HL-60/S4 (cell line): ENCODE measurements around the gene EXOC6.

Experiments
- in situ Hi-C: fragments of 300-500 bp; cut with MboI; formaldehyde crosslinking; loops from 2 replicates; pipeline ENCODE4 v1.14.3; 2022; ENCODE audit warnings: low sequenced_read_pairs

The EXOC6 gene, protein sequence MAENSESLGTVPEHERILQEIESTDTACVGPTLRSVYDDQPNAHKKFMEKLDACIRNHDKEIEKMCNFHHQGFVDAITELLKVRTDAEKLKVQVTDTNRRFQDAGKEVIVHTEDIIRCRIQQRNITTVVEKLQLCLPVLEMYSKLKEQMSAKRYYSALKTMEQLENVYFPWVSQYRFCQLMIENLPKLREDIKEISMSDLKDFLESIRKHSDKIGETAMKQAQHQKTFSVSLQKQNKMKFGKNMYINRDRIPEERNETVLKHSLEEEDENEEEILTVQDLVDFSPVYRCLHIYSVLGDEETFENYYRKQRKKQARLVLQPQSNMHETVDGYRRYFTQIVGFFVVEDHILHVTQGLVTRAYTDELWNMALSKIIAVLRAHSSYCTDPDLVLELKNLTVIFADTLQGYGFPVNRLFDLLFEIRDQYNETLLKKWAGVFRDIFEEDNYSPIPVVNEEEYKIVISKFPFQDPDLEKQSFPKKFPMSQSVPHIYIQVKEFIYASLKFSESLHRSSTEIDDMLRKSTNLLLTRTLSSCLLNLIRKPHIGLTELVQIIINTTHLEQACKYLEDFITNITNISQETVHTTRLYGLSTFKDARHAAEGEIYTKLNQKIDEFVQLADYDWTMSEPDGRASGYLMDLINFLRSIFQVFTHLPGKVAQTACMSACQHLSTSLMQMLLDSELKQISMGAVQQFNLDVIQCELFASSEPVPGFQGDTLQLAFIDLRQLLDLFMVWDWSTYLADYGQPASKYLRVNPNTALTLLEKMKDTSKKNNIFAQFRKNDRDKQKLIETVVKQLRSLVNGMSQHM

DNA sequence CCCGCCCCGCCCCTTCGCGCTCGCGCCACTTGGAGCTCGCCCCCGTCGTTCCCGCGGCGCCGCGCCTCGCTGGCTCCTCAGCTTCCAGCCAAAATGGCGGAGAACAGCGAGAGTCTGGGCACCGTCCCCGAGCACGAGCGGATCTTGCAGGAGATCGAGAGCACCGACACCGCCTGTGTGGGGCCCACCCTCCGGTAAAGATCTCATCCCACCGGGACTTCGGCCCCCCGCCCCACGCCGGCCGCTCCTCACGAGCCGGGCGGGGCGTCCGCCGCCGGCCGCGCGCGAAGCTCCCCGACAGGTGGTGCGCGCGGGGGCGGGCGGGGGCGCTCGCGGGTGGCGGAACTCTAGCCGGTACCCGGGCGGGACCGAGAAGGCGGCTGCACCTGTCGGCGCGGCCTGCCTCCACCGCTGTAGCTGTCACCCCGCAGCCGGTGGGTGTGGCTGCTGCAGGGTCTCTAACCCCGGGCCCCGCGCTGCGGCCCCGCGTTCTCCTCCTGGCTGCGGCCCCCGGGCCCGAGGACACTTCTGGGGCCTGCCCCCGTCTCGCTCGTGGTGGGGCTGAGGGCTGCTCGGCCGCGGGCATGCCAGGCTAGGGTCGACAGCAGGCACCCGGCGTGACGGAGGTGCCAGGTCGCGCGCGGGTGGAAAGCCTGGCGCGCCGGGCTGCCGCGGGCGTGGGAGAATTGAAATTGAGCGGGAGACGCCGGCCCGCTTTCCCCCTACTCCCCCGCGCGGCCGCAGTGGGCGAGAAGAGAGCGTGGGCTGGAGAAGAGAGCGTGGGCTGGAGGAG is at the start of gene EXOC6:
Gene EXOC6, plus strand, starts transcription at position 80 of the 793 bp plus-strand sequence. Its CDS starts 14 bp downstream, at position 94.
- in situ Hi-C loops, result no loop called here

DNA sequence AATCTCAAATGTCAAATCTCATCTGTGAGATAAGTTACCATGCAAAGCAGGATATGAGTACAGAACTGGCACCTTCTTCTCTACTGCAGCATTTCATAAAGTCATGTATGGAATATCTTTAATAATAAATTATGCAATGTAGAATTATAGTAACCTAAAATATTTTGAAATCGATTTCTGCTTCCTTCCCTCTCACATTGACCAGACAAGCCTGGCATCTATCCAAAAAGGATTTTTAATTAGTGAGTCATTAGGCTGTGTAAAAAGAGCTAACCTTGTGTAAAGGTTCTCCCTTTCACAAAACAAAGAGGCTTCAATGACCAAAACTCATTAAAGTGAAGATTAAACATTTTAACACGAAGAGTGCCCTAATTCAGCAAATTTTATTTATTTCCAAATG is 48.8 kb upstream of the EXOC6 start:
- in situ Hi-C loops, result no loop called here

DNA sequence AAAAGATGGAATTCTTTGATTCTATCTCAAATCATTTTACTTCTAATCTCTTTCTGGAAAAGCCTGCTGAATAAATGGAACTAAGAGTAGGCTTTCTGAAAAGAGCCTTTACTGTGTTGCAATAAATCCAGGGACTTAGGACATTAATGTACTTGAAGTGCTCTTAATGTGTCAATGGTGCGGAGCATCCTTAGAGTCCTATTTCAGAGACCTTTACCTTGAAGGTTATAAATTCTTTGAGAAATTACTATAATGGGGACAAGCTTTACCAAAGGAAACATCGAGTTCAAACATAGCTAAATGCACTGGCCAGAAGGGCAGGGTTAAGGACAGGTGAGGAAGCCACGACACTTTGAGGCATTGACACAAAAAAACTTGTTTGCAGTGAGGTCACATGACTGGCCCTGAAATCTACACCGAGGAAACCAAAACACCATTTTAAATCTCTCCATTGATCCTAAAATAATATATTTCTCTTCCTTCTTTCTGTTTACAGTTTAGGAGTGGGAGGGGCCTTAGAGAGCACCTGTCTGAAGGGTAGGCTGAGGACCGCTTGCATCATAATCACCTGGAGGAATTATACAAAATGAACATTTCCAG is 48.1 kb upstream of the EXOC6 start:
- in situ Hi-C loops, result no loop called here

DNA sequence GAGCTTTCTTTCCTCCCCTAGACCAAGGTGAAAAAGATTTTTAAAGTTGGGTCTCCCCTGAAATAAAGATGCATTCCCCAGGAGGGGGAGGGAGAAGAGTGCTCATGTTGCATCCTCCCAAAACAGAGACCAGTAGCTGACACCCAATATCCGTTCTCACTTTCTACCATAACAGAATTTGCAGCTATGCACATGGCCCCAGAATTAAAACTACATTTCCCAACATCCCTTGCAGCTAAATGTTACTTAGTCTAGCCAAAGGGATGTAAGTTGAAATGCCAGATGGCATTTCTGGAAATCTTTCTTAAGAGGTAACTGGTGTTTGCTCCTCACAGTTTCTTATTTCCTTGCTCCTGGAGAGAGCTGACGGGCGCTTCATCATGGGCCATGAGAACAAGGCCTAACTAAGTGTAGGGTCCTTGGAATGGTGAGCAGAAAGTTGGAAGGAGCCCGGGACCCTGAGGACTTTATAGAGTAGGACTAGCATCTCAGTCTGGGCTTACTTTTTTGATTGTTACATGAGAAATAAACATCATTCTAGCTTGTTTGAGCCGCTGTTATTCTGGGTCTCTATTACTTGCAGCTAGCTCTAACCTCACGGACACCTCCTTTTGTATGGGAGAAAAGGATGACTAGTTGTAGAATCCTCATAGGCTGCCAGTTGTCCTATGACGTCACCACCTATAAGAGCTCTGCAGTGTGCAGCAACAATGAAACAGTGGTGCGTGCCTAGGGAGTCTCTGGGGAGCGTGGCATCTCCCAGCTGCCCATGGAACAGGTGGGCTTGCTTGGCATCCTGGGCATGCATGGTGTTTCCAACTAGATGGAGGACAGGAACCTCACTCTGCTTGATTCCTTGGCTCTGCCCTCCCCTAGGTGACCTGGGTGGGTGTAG is 46.1 kb upstream of the EXOC6 start:
- in situ Hi-C loops, result no loop called here

DNA sequence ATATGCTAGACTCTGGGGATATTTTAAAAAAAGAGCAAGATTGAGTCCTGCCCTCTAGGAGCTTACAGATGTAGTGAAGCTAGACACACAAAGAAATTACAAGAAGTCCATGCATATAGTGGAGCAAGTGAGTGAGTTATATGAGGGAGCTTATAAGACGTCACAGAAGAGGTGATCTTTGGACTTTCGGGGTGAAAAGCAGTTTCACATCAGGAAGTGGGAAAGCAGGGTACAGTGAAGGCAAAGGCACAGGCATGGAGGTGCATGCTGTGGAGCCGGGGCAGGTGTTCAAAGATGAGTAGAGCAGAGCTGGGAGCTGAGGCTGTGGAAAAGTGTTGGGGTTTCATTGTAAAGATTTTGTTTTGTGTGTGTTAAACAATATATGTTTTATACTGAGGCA is 38.5 kb upstream of the EXOC6 start:
- in situ Hi-C loops, result no loop called here

DNA sequence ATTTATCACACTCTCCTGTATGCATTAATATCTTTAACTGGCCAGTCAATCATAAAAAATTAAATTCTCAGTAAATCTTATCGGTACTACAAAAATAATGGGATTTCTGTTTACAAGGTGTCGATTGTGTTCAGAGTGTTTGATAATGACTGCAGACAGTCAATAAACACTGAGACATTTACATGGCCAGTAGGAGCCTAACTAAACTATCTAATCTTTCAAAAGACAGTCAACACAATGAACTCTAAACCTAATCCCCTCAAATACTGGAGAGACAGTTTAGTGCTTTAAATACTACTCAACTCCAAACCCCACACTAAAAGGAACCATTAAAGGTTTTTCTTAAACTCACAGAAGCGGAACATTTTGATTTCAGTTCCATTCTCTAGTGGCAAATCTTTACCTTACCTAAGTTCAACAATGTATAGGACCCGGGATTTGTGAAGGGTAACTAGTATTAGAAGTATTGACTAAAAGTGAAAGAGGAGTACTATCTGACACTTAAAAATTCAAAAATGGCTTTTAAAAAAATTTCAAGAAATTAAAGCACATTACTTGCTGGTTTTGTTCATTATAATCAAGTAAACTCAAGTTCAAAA is 37.3 kb upstream of the EXOC6 start:
- in situ Hi-C loops, result no loop called here

DNA sequence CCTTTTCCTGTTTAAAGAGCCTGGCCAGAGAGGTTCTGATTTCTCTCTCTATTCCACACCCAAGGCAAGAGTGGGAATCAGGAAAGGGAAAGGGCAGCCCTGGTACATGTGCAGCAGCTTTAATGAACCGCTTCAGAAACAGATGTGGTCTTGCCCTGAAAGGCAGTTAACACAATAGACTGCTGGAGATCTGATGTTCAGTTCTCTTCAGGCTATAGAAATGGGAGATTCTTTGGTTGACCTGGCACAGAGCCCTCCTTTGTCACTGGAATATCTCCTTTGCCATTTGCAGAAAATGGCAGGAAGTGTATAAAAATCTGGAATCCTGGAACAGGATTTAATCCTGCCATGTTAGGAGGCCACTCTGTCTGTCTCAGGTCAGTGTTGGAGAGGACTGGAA is 36.3 kb upstream of the EXOC6 start:
- in situ Hi-C loops, result no loop called here

DNA sequence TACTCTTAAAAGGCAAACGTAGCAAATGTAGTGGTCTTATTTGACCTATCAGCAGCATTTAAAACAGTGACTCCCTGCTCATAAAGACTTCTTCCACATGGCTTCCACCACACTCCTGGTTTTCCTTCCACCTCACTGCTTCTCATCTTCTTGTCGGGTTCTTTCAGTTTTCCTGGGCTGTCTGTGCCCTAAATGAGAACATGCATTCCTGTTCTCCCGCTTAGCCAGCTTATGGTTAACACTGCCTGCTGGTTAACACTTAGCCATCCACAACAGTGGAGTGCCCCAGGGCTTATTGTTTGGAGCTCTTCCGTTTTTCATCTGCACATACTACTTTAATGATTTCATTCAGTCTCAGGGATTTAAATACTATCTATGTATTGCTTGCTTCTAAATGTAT is 34.3 kb upstream of the EXOC6 start:
- in situ Hi-C loops, result no loop called here

DNA sequence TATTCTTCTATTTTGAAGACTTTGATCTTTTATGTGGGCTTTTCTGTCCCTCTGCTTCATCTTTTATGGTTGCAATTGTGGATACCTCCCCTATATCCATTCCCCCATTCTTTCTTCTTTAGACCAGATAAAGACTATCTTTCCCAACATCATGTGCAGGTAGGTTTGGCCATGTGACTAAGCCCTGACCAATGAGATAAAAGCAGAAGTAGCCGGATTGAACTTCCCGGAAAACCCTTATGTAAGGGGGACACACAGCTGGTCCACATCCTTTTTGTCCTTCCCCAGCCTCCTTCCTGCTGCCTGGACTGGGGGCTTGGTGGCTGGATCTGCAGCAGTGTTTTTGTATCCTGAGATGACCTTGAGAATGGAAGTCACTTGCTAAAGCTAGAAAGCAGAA is 33.5 kb upstream of the EXOC6 start:
- in situ Hi-C loops, result no loop called here

DNA sequence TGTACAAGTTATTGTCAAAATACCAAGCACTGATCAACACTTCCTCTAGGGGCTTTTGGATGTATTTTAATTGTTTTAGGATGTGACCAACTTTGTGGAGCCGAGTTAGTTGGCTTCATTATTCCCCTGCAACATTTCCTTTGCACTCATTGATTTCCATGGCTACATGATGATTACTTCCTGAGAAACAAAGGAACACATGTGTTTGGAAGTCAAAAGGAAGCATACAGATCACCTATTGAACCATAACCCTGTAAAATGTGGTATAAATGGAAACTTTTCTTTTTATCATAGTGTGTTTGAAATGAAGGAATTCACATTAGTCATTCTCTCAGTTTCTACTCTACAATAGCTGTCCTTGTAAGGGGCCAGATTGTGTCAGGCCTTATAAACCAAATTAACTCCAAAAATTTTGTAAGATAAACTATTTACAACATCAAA is 32.2 kb upstream of the EXOC6 start:
- in situ Hi-C loops, result no loop called here

DNA sequence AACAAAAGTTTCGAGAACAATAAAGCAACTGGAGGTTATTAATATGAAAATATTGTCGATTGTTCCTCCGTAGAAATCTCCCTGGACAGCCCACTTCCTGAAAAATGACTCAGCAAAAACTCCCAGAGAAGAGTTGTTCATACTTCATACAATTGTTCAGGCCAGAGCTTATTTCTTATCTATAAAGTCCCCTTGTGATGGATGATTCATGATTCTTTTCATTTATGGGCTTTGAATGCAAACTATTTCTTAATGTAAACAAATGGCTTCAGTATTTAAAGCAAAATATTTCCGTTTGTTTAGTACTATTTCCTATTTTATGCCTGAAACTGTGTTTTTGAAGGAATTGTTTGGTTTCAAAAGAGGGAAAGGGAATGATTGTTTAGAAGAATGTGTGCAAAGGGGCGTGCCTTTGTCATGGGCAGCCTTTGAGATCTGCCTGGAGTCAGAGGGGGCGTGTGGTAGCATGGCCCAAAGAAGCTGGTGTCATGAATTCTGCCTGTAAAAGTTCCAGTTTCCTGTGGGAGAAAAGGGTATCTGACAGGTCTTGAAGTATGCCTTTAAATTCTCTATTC is 26.2 kb upstream of the EXOC6 start:
- in situ Hi-C loops, result no loop called here

DNA sequence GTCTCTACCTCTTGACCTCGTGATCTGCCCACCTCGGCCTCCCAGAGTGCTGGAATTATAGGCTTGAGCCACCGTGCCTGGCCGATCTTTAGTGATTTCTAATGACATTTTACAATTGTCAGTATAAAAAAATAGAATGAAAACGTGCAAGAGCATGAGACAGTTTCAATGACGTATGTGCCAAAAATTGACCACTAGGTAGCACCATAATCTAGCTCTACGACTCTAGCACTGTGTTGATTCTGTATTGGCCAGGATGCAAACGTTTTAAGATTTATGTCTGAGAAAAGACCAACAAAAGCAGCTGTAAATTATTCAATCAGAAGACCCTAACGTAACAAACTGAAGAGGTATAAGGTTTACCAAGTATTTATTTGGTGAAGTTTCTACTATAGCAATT is 25.4 kb upstream of the EXOC6 start:
- in situ Hi-C loops, result no loop called here

DNA sequence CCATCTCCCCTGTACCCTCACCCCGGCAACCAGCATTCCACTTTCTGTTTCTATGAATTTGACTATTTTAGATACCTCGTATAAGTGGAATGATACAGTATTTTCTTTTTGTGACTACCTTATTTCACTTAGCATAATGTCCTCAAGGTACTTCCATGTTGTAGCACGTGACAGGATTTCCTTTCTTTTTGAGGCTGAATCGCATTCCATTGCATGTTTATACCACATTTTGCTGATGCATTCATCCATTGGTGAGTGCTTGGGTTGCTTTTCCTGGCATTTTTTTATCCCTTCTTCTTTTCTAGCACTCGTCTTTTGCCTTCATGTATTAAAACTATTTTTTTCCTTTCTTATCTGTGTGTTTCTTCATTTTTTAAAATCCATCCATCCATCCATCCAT is 22.3 kb upstream of the EXOC6 start:
- in situ Hi-C loops, result no loop called here

DNA sequence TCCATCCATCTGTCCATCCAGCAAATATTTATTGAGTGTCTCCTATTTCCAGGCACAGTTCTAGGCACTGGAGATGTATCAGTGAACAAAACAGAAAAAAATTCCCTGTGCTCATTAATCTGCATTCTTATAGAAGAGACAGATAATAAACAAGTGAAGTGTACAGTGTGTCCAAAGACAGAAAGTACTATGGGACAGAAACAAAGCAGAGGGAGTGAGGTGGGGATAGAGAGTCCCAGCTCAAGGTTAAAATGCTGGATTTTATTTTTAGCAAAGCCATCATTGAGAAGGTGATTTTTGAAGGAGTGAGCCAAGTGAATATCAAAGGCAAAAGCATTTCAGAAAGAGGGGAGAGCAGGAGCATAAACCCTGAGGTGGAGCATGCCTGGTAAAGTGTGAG is 21.8 kb upstream of the EXOC6 start:
- in situ Hi-C loops, result no loop called here

DNA sequence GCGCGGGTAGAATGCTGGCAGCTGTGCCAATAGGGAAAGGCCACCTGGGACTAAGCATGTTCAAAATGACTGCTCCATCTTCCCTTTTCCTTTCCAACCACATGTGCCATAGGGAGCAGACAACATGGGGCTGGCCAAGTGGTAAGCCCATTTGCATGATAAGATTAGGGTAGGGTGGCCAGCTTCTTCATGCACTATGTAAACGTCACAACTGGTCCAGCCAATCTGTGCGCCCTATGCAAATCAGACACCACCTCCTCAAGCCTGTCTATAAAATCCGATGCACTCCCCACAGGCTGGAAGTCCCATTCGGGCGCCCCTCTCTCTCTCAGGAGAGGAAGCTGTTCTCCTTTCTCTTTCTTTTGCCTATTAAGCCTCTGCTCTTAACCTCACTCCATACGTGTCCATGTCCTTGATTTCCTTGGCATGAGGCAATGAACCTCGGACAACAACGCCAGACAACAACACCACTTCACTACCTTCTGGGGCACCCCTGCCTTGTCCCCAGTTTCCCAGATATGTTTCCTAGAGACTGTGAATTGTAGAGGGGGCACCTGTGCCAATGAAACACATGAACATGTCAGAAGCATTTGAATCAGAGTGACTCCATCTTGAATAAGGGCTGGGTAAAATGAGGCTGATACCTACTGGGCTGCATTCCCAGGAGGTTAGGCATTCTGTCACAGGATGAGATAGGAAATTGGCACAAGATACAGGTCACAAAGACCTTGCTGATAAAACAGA is 19.1 kb upstream of the EXOC6 start:
- in situ Hi-C loops, result no loop called here

DNA sequence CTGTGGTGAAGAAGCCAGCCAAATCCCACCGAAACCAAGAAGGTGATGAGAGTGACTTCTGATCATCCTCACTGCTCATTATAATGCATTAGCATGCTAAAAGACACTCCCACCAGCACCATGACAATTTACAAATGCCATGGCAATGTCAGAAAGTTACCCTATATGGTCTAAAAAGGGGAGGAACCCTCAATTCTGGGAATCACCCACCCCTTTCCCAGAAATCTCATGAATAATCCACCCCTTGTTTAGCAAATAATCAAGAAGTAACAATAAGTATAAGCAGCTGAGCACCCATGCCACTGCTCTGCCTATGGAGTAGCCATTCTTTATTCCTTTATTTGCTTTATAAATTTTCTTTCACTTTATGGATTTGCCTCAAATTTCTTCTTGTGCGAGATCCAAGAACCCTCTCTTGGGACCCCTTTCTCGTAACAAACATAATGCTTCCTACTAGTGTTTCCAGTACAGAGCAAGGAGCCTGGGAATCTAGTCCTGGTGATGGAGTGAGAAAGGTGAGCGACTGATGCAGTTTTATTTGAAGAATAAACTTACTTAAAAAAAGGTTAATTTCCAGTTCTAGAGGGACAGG is 18.4 kb upstream of the EXOC6 start:
- in situ Hi-C loops, result no loop called here

DNA sequence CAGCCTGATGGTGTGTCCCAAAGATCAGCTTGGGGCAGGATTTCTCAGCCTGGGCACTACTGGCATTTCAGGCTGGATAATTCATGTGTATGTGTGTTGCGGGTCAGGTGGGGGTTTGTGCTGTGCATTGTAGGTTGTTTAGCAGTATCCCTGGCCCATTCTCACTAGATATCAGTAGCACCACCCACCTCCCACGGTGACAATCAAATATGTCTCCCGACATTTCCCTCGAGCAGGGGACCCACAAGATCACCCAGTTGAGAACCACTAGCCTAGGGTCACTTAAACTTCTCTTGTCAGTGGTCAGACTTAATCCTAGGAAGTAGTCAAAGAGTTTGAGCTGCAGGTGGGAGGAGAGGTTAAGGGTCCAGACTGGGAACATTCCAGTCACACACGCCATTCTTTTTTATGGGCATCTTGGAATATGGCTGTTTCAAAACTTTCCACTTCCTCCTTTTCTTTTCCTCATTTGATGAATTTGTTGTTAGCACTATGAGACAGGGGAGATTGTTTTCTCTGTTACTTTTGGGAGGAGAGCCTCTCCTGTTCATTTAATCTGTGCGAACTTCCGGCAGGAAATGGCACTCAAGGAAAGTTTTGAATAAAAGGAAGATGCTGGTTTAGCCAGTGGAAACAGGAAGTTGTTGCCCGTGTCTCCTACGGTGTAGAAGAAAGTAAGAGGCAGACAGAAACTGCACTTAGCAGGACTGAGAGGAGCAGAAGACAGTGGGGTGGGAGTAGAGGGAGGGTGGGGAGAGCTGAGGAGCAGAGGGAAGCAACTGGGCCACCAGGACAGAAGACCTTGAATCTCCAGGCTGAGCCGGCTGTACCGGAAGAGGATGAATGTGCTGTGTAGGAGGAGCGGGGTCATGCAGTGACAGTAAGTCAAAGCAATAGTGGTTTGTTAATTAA is 17.6 kb upstream of the EXOC6 start:
- in situ Hi-C loops, result no loop called here
